HL-60 (cell line): ENCODE measurements around the gene UPK1A.

ENCODE experiments used
- DNase-seq, 2 experiments: peaks; one replicate each; pipeline ENCODE4 v3.0.0-alpha.2; 2010 to 2020; ENCODE audit warnings: low read depth in 1 of 2, low spot score in 1 of 2
- H3K27ac ChIP-seq: fragments of 250-450 bp; sonication (Bioruptor Pico); replicated peaks from 2 replicates; pipeline ENCODE4 v1.5.1; 2020; ENCODE audit warnings: mild to moderate bottlenecking, moderate library complexity
- H3K27me3 ChIP-seq: fragments of 250-450 bp; sonication (Bioruptor Pico); 2 replicates; pipeline ENCODE4 v1.5.1; 2021; ENCODE audit warnings: mild to moderate bottlenecking, moderate library complexity; ENCODE audit not compliant: insufficient read depth, poor library complexity, severe bottlenecking
- H3K4me3 ChIP-seq: replicated peaks from 2 replicates; pipeline ENCODE4 v1.5.1; 2011; ENCODE audit warnings: mild to moderate bottlenecking, control low read depth, low read length; ENCODE audit not compliant: insufficient read depth
- CTCF ChIP-seq: IDR thresholded peaks from one replicate; pipeline ENCODE4 v1.5.1; 2011; ENCODE audit warnings: low read length, control low read depth, inconsistent platforms; ENCODE audit not compliant: insufficient read depth
- GABPA ChIP-seq: IDR thresholded peaks from 2 replicates; pipeline ENCODE4 v1.6.1; 2012; ENCODE audit warnings: low read depth
- POLR2AphosphoS5 ChIP-seq: IDR thresholded peaks from 2 replicates; pipeline ENCODE4 v1.6.1; 2012; ENCODE audit warnings: low read depth
- REST ChIP-seq: IDR thresholded peaks from 2 replicates; pipeline ENCODE4 v1.6.1; 2012; ENCODE audit warnings: low read depth; ENCODE audit not compliant: insufficient replicate concordance
- SPI1 ChIP-seq: IDR thresholded peaks from 2 replicates; pipeline ENCODE4 v1.6.1; 2012; ENCODE audit warnings: low read depth, mild to moderate bottlenecking, borderline replicate concordance
- long read RNA-seq: library from polyadenylated mRNA; unstranded; transcript quantifications from one replicate; pipeline ENCODE4 v2.0.0, GENCODE V29; 2020

UPK1A gene
- long read RNA-seq, result 0 reads

GRCh38 chr19:35666251-35666913 lies at the start of gene UPK1A:
TSS of gene UPK1A (plus strand) at chr19:35666517. CDS start at chr19:35666813, 296 bp downstream.
- TF ChIP-seq GABPA (no peak), REST (no peak), CTCF (no peak), POLR2AphosphoS5 (no peak), SPI1 (no peak)
- H3K27me3 ChIP-seq, result peaks cover 3% of the 10 kb centered on the region
- H3K4me3 ChIP-seq, result no peak within 1 kb of the TSS
- DNase-seq, result no peak
- no peak within 1 kb of the TSS for H3K27ac ChIP-seq

GRCh38 chr19:35618857-35619256 lies 47.5 kb upstream of the UPK1A start:
- DNase-seq, result no peak
- no peak overlapping the region for H3K4me3 ChIP-seq
- H3K27me3 ChIP-seq, result no peaks in the 10 kb centered on the region
- no peak overlapping the region for H3K27ac ChIP-seq
- TF ChIP-seq CTCF, result no peak
- no peak for TF ChIP-seq POLR2AphosphoS5

GRCh38 chr19:35619290-35619923 lies 46.9 kb upstream of the UPK1A start:
- Histone ChIP-seq H3K27ac (no peak overlapping the region), H3K4me3 (no peak overlapping the region), H3K27me3 (no peaks in the 10 kb centered on the region)
- TF ChIP-seq REST (no peak), SPI1 (no peak), CTCF (no peak), GABPA (no peak), POLR2AphosphoS5 (no peak)
- no peak for DNase-seq
